Gastrocnemius medialis (tissue), 4 donors: Measurements from ENCODE around the gene CCND1. TPM values are rescaled to one million over a fixed set of nuclear protein-coding genes. Genes with fewer than 3 reads are reported as not detected.

Experiments used
- ATAC-seq, 2 donors: fragments of 150-250 bp; one replicate each; pipeline ENCODE4 v1.9.1; 2016
- DNase-seq, 2 donors: peaks; one replicate each; pipeline ENCODE4 v3.0.0-alpha.2; 2019
- H3K27ac ChIP-seq, 4 donors: fragments of 200-600 bp; sonication (generic); 1 replicate in 1 of 4; 2 replicates in 3 of 4; pipeline ENCODE4 v1.5.1; 2016 to 2018; ENCODE audit warnings: mild to moderate bottlenecking in 2 of 4, moderate library complexity in 1 of 4
- H3K27me3 ChIP-seq, 3 donors: fragments of 200-600 bp; sonication (generic) in 2 of 3; 1 replicate in 1 of 3; 2 replicates in 2 of 3; pipeline versions ENCODE4 v1.5.1 to v1.6.0; 2016 to 2019; ENCODE audit warnings: mild to moderate bottlenecking in 1 of 3, moderate library complexity in 1 of 3
- H3K36me3 ChIP-seq, 2 donors: fragments of 200-600 bp; sonication (generic) in 1 of 2; one replicate each; pipeline ENCODE4 v1.5.1; 2017 to 2018
- H3K4me1 ChIP-seq, 2 donors: fragments of 200-600 bp; sonication (generic) in 1 of 2; one replicate each; pipeline ENCODE4 v1.5.1; 2016 to 2017; ENCODE audit warnings: mild to moderate bottlenecking in 2 of 2
- H3K4me3 ChIP-seq, 4 donors: fragments of 200-600 bp; sonication (generic) in 3 of 4; 1 replicate in 1 of 4; 2 replicates in 3 of 4; pipeline ENCODE4 v1.5.1; 2016 to 2019; ENCODE audit warnings: mild to moderate bottlenecking in 2 of 4
- H3K9me3 ChIP-seq, 3 donors: fragments of 200-600 bp; sonication (generic) in 2 of 3; 1 replicate in 1 of 3; 2 replicates in 2 of 3; pipeline ENCODE4 v1.5.1; 2016 to 2019
- POLR2A ChIP-seq, 2 donors: fragments of 450-650 bp; IDR thresholded peaks; one replicate each; pipeline ENCODE4 v1.6.1; 2017; ENCODE audit warnings: antibody characterized with exemption in 2 of 2, mild to moderate bottlenecking in 2 of 2, moderate library complexity in 2 of 2
- in situ Hi-C, 4 donors: fragments of 200-750 bp; cut with MboI; loops; one replicate each; pipeline versions ENCODE4 v1.15.0 to v1.8.0; 2017; ENCODE audit warnings: low sequenced_read_pairs in 4 of 4
- intact Hi-C: fragments of 100-400 bp; cut with DNase I; formaldehyde crosslinking; loops from one replicate; pipeline ENCODE4 v1.15.1; 2023; ENCODE audit warnings: low total_unique reads
- total RNA-seq, 4 donors: library from RNA; depleted of rRNA; stranded (reverse); fragments of >200 nt; gene quantifications; one replicate each; pipeline versions ENCODE4 v1.1.0 to v1.2.3, GENCODE V29; 2016
- TF ChIP-seq, protein P1 (sequence below), 5 experiments: fragments of 450-650 bp in 3 of 5; fragments of 200-600 bp in 2 of 5; sonication (generic) in 2 of 5; IDR thresholded peaks in 4 of 5; conservative IDR thresholded peaks in 1 of 5; 1 replicate in 4 of 5; 2 replicates in 1 of 5; pipeline ENCODE4 v1.5.1; 2016 to 2019; ENCODE audit warnings: antibody characterized with exemption in 5 of 5, mild to moderate bottlenecking in 3 of 5, moderate library complexity in 3 of 5

The CCND1 gene
- total RNA-seq, 4 donors from 2014 or later, result 1.3 to 4.6 (median 3.2) TPM

DNA sequence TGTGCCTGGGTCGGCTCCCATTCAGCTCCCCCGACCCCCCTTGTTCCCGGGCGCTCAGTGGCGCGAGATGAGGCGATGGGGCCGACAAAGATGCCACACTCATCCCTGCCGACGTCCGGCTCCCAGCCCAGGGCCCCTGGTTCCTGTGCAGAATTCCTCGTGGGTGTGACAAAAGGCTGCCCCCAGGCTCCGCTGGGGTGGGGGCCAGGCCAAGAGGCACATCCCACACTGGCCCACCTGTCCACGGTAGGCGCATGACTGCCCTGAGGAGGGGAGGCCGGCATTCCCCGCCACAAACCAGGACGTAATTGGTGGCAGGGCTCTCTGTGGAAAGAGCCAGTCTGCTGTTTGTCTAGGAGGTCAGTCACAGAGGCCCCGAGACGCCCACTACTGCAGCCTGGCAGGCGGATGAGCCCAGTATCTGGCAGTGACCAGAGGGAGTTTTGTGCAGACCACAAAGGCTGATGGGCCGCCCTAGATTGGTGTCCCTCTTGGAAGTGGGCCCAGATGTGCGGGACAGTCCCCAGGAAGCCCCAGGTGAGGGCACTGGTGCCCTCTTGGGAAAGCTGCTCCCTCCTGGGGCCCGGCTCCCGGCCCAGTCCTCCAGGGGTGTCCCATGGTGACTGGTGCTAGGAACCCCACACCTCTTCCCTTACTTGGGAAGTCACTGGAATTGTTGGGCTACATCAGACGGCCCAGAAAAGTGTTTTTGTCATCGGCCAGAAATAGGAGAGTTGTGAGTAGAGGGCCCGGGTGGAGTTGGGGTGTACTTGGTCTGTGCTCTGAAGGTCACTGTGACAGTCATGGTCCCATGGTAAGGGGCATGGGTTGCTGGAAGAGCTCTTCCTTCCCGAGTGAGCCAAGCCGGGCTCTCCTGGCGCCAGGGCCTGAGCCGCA is 5.8 kb downstream of the CCND1 start:
- intact Hi-C loops, result no loop called here
- H3K9me3 ChIP-seq, result no peaks in the 10 kb centered on the region
- H3K36me3 ChIP-seq, result no peaks in the 10 kb centered on the region
- in situ Hi-C loops, result loop anchor here in 2 of 4 donors (25.0 kb wide), 2 partner anchors 359 to 534 kb away; partner anchors contain the start of gene MYEOV (in 1 of the 2)
- no peak for DNase-seq
- TF ChIP-seq, protein P1, sequence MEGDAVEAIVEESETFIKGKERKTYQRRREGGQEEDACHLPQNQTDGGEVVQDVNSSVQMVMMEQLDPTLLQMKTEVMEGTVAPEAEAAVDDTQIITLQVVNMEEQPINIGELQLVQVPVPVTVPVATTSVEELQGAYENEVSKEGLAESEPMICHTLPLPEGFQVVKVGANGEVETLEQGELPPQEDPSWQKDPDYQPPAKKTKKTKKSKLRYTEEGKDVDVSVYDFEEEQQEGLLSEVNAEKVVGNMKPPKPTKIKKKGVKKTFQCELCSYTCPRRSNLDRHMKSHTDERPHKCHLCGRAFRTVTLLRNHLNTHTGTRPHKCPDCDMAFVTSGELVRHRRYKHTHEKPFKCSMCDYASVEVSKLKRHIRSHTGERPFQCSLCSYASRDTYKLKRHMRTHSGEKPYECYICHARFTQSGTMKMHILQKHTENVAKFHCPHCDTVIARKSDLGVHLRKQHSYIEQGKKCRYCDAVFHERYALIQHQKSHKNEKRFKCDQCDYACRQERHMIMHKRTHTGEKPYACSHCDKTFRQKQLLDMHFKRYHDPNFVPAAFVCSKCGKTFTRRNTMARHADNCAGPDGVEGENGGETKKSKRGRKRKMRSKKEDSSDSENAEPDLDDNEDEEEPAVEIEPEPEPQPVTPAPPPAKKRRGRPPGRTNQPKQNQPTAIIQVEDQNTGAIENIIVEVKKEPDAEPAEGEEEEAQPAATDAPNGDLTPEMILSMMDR (IDR thresholded peaks at IDR 0.05 in 4 of 5, conservative IDR thresholded peaks at IDR 0.05 in 1 of 5), result no peak
- TF ChIP-seq POLR2A (IDR thresholded peaks at IDR 0.05), result no peak
- H3K27me3 ChIP-seq, result peaks cover 4 to 17% (median 16%) of the 10 kb centered on the region in 3 donors
- H3K4me1 ChIP-seq, result peaks cover under 1 to 7% of the 10 kb centered on the region in 2 donors
- H3K4me3 ChIP-seq, result no peak overlapping the region
- no peak for ATAC-seq
- no peak overlapping the region for H3K27ac ChIP-seq

DNA sequence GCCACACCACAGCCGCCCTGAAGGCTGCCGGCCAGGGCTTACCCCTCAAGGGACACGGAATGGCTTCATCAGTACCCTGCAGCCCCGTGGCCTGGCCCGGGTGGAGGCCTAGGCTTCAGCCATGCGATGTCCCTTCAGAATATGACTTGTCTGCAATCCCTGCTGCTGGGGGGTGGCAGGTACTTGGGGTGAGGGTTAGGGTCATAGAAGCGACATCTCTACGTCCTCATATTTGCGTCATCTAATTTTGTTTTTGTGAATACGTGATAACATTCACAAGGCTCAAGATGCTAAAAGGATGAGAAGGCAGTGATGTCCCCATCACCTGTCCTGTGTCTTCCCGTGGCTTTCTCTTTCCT is 6.4 kb downstream of the CCND1 start:
- H3K4me3 ChIP-seq, result no peak overlapping the region
- H3K27ac ChIP-seq, result no peak overlapping the region
- DNase-seq (no peak), ATAC-seq (no peak)
- peaks cover 4 to 5% of the 10 kb centered on the region in 2 donors for H3K4me1 ChIP-seq
- no peaks in the 10 kb centered on the region for H3K9me3 ChIP-seq
- no peaks in the 10 kb centered on the region for H3K36me3 ChIP-seq
- intact Hi-C loops (no loop called here), in situ Hi-C loops (loop anchor here in 2 of 4 donors (25.0 kb wide), 2 partner anchors 360 to 535 kb away; partner anchors contain the start of gene MYEOV (in 1 of the 2))
- H3K27me3 ChIP-seq, result peaks cover 4 to 11% (median 10%) of the 10 kb centered on the region in 3 donors
- no peak for TF ChIP-seq POLR2A (IDR thresholded peaks at IDR 0.05)
- TF ChIP-seq, protein P1 (IDR thresholded peaks at IDR 0.05 in 4 of 5, conservative IDR thresholded peaks at IDR 0.05 in 1 of 5), result no peak

DNA sequence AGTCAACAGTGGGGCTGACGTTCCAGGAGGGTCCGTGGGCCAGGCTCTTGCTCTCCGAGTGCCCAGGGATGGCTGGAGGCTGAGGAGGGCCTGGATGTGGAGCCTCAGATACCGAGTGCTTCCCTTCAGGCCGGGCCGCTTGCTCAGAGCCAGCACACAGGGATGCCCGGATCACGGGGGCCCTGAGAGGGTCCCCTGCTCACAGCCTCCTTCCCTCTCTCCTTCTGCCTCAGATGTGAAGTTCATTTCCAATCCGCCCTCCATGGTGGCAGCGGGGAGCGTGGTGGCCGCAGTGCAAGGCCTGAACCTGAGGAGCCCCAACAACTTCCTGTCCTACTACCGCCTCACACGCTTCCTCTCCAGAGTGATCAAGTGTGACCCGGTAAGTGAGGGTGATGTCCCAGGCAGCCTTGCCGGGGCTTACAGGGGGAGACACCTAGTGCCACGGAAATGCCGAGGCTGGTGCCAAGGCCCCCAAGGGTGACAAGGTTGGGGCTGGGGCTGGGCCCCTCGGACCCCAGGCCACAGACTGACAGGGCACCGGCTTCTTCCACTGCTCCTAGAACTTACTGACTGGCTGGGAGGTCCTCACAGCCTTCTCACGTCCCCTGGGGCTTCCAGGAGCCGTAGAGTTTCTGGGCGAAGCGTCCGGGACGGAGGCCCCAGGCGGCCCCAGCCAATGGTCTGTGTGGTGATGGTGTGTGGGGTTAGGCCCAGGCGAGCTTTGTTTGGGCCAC is 7.0 kb downstream of the CCND1 start:
- peaks cover 4 to 11% (median 9%) of the 10 kb centered on the region in 3 donors for H3K27me3 ChIP-seq
- no peak overlapping the region for H3K4me3 ChIP-seq
- H3K27ac ChIP-seq, result no peak overlapping the region
- H3K4me1 ChIP-seq, result peaks cover 4 to 5% of the 10 kb centered on the region in 2 donors
- intact Hi-C loops, result no loop called here
- no peak for DNase-seq
- no peaks in the 10 kb centered on the region for H3K9me3 ChIP-seq
- H3K36me3 ChIP-seq, result no peaks in the 10 kb centered on the region
- ATAC-seq, result no peak
- TF ChIP-seq, protein P1 (IDR thresholded peaks at IDR 0.05 in 4 of 5, conservative IDR thresholded peaks at IDR 0.05 in 1 of 5), result no peak
- TF ChIP-seq POLR2A (IDR thresholded peaks at IDR 0.05), result no peak
- in situ Hi-C loops, result loop anchor here in 2 of 4 donors (25.0 kb wide), 2 partner anchors 361 to 536 kb away; partner anchors contain the start of gene MYEOV (in 1 of the 2)

DNA sequence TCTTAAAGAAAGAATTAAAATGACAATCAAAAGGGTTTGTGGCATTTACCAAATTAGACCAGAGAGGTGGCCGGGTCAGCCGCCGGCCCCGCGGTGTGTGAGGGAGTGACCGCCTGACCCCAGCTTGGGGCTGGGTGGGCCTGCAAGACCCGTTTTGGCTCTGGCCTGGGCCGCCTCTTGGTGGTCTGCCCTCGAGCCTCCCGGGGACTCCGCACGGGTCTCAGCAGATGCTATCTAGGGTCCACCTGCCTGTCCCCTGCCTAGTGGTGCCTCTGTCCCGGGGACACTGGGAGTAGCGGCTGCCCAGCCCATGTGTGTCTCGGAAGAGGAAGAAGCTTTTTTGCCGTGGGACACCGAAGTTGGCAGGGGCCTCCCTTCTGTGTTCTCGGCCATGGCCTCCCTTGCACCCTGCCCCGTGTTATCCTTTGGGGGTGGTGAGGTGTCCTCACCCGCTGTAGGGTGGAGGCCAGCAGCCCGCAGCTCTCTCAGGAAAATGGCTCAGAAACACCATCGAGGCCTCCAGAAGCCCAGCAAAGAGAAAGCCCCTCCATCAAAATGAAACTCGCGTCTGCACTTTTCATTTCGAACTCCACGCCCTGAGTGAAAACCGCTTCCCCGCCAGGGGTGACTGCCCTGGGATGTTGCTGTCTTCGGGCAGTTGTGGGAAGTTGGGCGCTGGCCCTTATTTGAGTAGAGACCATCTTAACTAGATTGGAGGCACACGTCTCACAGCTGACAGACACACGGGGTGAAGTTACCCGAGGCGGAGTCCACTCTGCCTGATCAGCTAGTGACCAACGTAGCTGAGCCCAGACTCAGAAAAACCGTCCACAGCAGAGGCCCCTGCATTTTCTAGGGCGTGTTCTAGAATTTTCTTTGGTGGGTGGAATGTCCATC is 8.0 kb downstream of the CCND1 start:
- no peak for DNase-seq
- intact Hi-C loops (no loop called here), in situ Hi-C loops (loop anchor here in 2 of 4 donors (25.0 kb wide), 2 partner anchors 362 to 537 kb away; partner anchors contain the start of gene MYEOV (in 1 of the 2))
- peaks cover 0 to 5% of the 10 kb centered on the region in 2 donors for H3K4me1 ChIP-seq
- H3K27ac ChIP-seq, result no peak overlapping the region
- H3K4me3 ChIP-seq, result no peak overlapping the region
- TF ChIP-seq, protein P1 (IDR thresholded peaks at IDR 0.05 in 4 of 5, conservative IDR thresholded peaks at IDR 0.05 in 1 of 5), result no peak
- TF ChIP-seq POLR2A (IDR thresholded peaks at IDR 0.05), result no peak
- no peaks in the 10 kb centered on the region for H3K36me3 ChIP-seq
- no peaks in the 10 kb centered on the region for H3K9me3 ChIP-seq
- no peak for ATAC-seq
- H3K27me3 ChIP-seq, result peaks cover 0 to 6% (median 1%) of the 10 kb centered on the region in 3 donors
